HepG2 (cell line): ENCODE measurements around the gene SLC22A7. TPM values are rescaled to one million over a fixed set of nuclear protein-coding genes. Genes with fewer than 3 reads are reported as not detected.

Source experiments
- ADNP ChIP-seq: sonication (generic); formaldehyde crosslinking; IDR thresholded peaks from 2 replicates; pipeline ENCODE4 v1.4.0; 2020; ENCODE audit warnings: missing genetic modification reagents
- CEBPZ ChIP-seq: IDR thresholded peaks from 2 replicates; pipeline ENCODE4 v1.6.1; 2012; ENCODE audit warnings: low read length, improper control_type of control experiment
- EHMT2 ChIP-seq: fragments of 200-600 bp; sonication (generic); IDR thresholded peaks from 2 replicates; pipeline ENCODE4 v1.7.0; 2017; ENCODE audit warnings: antibody characterized with exemption, low read depth, low read length, borderline replicate concordance
- HES4 ChIP-seq: sonication (generic); formaldehyde crosslinking; IDR thresholded peaks from 2 replicates; pipeline ENCODE4 v1.9.0; 2021; ENCODE audit warnings: mild to moderate bottlenecking, missing genetic modification reagents, borderline replicate concordance
- IRX3 ChIP-seq: sonication (generic); formaldehyde crosslinking; IDR thresholded peaks from 2 replicates; pipeline ENCODE4 v1.8.1; 2023; ENCODE audit warnings: mild to moderate bottlenecking, low read depth, missing genetic modification reagents, borderline replicate concordance
- KDM1A ChIP-seq: IDR thresholded peaks from 2 replicates; pipeline ENCODE4 v1.6.1; 2016; ENCODE audit warnings: missing compliant biosample characterization
- KDM5A ChIP-seq: fragments of 200-600 bp; sonication (generic); IDR thresholded peaks from 2 replicates; pipeline ENCODE4 v1.7.0; 2018; ENCODE audit warnings: antibody characterized with exemption, mild to moderate bottlenecking, low read length, borderline replicate concordance
- MED8 ChIP-seq: sonication (generic); formaldehyde crosslinking; IDR thresholded peaks from 2 replicates; pipeline ENCODE4 v1.8.1; 2023; ENCODE audit warnings: mild to moderate bottlenecking, missing genetic modification reagents; ENCODE audit not compliant: insufficient replicate concordance
- MXI1 ChIP-seq: IDR thresholded peaks from 3 replicates; pipeline ENCODE4 v1.6.1; 2012; ENCODE audit warnings: low read depth, low read length, inconsistent platforms, borderline replicate concordance
- NFKB2 ChIP-seq: sonication (generic); formaldehyde crosslinking; IDR thresholded peaks from 2 replicates; pipeline ENCODE4 v1.4.0; 2020; ENCODE audit warnings: missing genetic modification reagents, borderline replicate concordance
- PRPF4 ChIP-seq: fragments of 200-400 bp; formaldehyde crosslinking; IDR thresholded peaks from 2 replicates; pipeline ENCODE4 v1.6.1; 2016; ENCODE audit warnings: low read length, low read depth; ENCODE audit not compliant: poor library complexity, severe bottlenecking
- SOX5 ChIP-seq: IDR thresholded peaks from 2 replicates; pipeline ENCODE4 v1.6.1; 2016; ENCODE audit warnings: borderline replicate concordance
- SOX6 ChIP-seq, 2 experiments: fragments of 450-650 bp in 1 of 2; sonication (generic) in 1 of 2; formaldehyde crosslinking in 1 of 2; IDR thresholded peaks; 2 replicates each; pipeline versions ENCODE4 v1.4.0 to v1.6.1; 2017 to 2020; ENCODE audit warnings: antibody characterized with exemption in 1 of 2, mild to moderate bottlenecking in 1 of 2, missing genetic modification reagents in 1 of 2
- SUZ12 ChIP-seq: fragments of 150-350 bp; IDR thresholded peaks from 2 replicates; pipeline ENCODE4 v1.6.1; 2014; ENCODE audit warnings: low read depth, low read length
- ZNF275 ChIP-seq: sonication (generic); formaldehyde crosslinking; IDR thresholded peaks from 2 replicates; pipeline ENCODE4 v1.8.0; 2022; ENCODE audit warnings: missing genetic modification reagents, mild to moderate bottlenecking, inconsistent platforms, borderline replicate concordance
- ZNF333 ChIP-seq: sonication (generic); formaldehyde crosslinking; IDR thresholded peaks from 2 replicates; pipeline ENCODE4 v1.4.0; 2020; ENCODE audit warnings: mild to moderate bottlenecking, missing genetic modification reagents, borderline replicate concordance
- ZNF501 ChIP-seq: sonication (generic); formaldehyde crosslinking; IDR thresholded peaks from 2 replicates; pipeline ENCODE4 v1.5.1; 2020; ENCODE audit warnings: mild to moderate bottlenecking, moderate library complexity, missing genetic modification reagents
- ZNF552 ChIP-seq: sonication (generic); formaldehyde crosslinking; IDR thresholded peaks from 2 replicates; pipeline ENCODE4 v1.9.0; 2022; ENCODE audit warnings: missing genetic modification reagents, mild to moderate bottlenecking, borderline replicate concordance
- ZNF570 ChIP-seq: sonication (generic); formaldehyde crosslinking; IDR thresholded peaks from 2 replicates; pipeline ENCODE4 v1.4.0; 2020; ENCODE audit warnings: mild to moderate bottlenecking, missing genetic modification reagents, borderline replicate concordance
- ZNF652 ChIP-seq: IDR thresholded peaks from 2 replicates; pipeline ENCODE4 v1.6.1; 2016; ENCODE audit warnings: low read depth, borderline replicate concordance
- ZNF7 ChIP-seq: IDR thresholded peaks from 2 replicates; pipeline ENCODE4 v1.6.1; 2016; ENCODE audit warnings: missing biosample characterization, missing genetic modification reagents
- ZNF724P ChIP-seq: sonication (generic); formaldehyde crosslinking; IDR thresholded peaks from 2 replicates; pipeline ENCODE4 v1.8.0; 2022; ENCODE audit warnings: missing genetic modification reagents, borderline replicate concordance
- ZNF777 ChIP-seq: sonication (generic); formaldehyde crosslinking; IDR thresholded peaks from 2 replicates; pipeline ENCODE4 v1.4.0; 2020; ENCODE audit warnings: missing genetic modification reagents
- ZNF792 ChIP-seq: IDR thresholded peaks from 2 replicates; pipeline ENCODE4 v1.6.1; 2016
- polyA plus RNA-seq, 8 experiments: library from polyadenylated mRNA; depleted of rRNA in 3 of 8; stranded (reverse) in 7 of 8; unstranded in 1 of 8; fragments of >200 nt; fragmentation: Illumina TruSeq in 4 of 8; extraction: Trizol in 4 of 8; gene quantifications; 2 replicates each; pipeline versions ENCODE4 v1.2.1 to v1.2.3, GENCODE V29; 2011 to 2016; ENCODE audit warnings: low read depth in 4 of 8, missing spikeins in 1 of 8, mixed read lengths in 1 of 8; ENCODE audit not compliant: insufficient read depth in 1 of 8
- total RNA-seq, 5 experiments: library from RNA; depleted of rRNA; stranded (reverse); fragments of >200 nt; fragmentation: Illumina TruSeq; extraction: Trizol; gene quantifications; 2 replicates each; pipeline ENCODE4 v1.2.3, GENCODE V29; 2016; ENCODE audit warnings: low read depth in 1 of 5
- TF ChIP-seq, protein P1 (sequence below), 2 experiments: fragments of 450-650 bp in 1 of 2; sonication (generic) in 1 of 2; formaldehyde crosslinking; IDR thresholded peaks; 2 replicates each; pipeline versions ENCODE4 v1.5.0 to v1.8.0; 2020 to 2022; ENCODE audit warnings: mild to moderate bottlenecking in 1 of 2, missing genetic modification reagents in 1 of 2

The SLC22A7 gene
- total and polyA plus RNA-seq, 2 of the 13 experiments (the other 11 are each of a cell fraction or from before 2014, with no cell fraction given): 5.3 to 22.6 TPM

GRCh38 chr6:43263314-43264178 is 34.5 kb upstream of the SLC22A7 start (continued):
- TF ChIP-seq, protein P1, sequence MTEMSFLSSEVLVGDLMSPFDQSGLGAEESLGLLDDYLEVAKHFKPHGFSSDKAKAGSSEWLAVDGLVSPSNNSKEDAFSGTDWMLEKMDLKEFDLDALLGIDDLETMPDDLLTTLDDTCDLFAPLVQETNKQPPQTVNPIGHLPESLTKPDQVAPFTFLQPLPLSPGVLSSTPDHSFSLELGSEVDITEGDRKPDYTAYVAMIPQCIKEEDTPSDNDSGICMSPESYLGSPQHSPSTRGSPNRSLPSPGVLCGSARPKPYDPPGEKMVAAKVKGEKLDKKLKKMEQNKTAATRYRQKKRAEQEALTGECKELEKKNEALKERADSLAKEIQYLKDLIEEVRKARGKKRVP (CRISPR knock-in tag; IDR thresholded peaks at IDR 0.05): no peak
- TF ChIP-seq EHMT2: no peak
- no peak for TF ChIP-seq ZNF570 (CRISPR knock-in tag)
- TF ChIP-seq SUZ12: no peak
- peak; percentile 95 for TF ChIP-seq ZNF724P (CRISPR knock-in tag)
- no peak for TF ChIP-seq CEBPZ
- 0 out of 2 replicates have a peak, but pooled peaks have one; percentile 34 for TF ChIP-seq SOX5 (CRISPR knock-in tag)
- TF ChIP-seq MXI1: no peak
- TF ChIP-seq NFKB2 (CRISPR knock-in tag): peak; percentile 16; the same call in 1 of the 2 replicates
- no peak for TF ChIP-seq KDM1A
- no peak for TF ChIP-seq ZNF777 (CRISPR knock-in tag)
- no peak for TF ChIP-seq KDM5A
- no peak; the same call in 1 of the 2 replicates for TF ChIP-seq ZNF333
- TF ChIP-seq HES4 (CRISPR knock-in tag): no peak
- no peak for TF ChIP-seq PRPF4
- TF ChIP-seq ADNP (CRISPR knock-in tag): no peak
- 0 out of 2 replicates have a peak, but pooled peaks have one; percentile 57 for TF ChIP-seq ZNF792 (CRISPR knock-in tag)
- TF ChIP-seq ZNF552 (CRISPR knock-in tag): no peak
- no peak for TF ChIP-seq MED8 (CRISPR knock-in tag)
- TF ChIP-seq ZNF652 (CRISPR knock-in tag): no peak; the same call in 1 of the 2 replicates
- TF ChIP-seq SOX6 (IDR thresholded peaks at IDR 0.05): no peak
- peak; percentile 63 for TF ChIP-seq SOX6 (CRISPR knock-in tag; IDR thresholded peaks at IDR 0.05)
- peak; percentile 80; the same call in 1 of the 2 replicates for TF ChIP-seq ZNF501 (CRISPR knock-in tag)
- no peak for TF ChIP-seq ZNF275 (CRISPR knock-in tag)
- TF ChIP-seq IRX3: 0 out of 2 replicates have a peak, but pooled peaks have one; percentile 38
- TF ChIP-seq ZNF7: no peak
